ENCODE measurements around the gene ZNF141.
A peak's percentile ranks its signal among the peaks of the same experiment; 100 is the strongest.
"Not testable (repeated sequence)": the region's sequence is repeated elsewhere in the genome, so short reads cannot be mapped to it uniquely, and the experiment has no call there.

Gene ZNF141

DNA sequence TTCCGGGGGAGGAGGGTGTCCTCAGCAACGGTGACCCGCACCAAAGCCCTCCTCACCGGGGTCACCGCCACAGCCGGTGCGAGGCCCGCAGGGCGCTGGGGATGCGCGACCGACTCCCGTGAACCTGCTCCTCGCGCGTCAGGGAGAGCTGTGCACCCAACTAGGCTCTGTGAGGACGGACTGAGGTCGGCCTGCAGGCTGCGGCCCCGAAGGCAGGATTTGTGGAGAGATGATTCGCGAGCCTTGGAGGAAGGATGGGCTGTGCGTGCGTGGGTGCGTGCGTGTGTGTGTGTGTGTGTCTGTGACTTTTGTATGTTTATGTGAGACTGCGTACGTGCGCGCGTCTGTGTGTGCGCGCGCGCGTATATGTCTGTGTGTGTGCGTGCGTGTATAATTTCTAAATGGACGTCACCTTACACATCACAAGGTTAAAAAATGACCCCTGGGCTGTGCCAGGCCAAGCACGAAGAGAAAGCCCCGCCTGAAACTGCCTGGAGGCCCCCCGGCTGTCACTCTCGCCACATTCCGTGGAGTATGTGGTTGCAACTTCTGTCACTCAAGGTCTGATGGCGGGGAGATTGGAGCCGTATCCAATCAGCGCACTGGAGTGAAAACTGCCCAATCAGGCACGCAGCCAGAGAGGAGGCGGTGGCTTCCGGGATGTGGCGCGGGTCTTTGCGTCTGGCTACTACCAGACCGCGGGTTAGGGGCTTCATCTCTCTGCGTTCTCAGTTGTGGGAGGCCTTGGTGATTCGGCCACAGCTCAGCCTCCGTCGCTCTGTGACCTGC is at the start of gene ZNF141:
ZNF141 (plus strand) TSS at position 672 of the 789 bp plus-strand sequence. CDS start 170 bp downstream, outside the sequence.
- H3K4me1 ChIP-seq (ENCODE audit: control insufficient read depth, insufficient read depth, low read length): peaks cover 16% of the 10 kb centered on the region

DNA sequence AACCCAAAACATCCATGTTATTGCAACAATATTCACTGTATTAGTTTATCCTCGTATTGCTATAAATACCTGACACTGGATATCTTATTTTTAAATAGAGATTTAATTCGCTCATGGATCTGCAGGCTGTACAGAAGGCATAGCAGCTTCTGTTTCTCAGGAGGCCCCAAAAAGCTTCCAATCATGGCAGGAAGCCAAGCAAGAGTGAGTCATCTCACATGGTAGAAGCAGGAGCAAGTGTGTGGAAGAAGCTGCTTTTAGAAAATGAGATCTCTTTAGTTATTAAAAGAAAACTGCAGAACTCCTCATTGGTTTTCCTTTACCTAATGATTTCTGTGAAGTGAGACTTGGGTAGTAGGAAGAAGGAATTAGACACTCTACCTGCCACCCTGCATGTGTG is 48.7 kb upstream of the ZNF141 start:
- H3K4me1 ChIP-seq (ENCODE audit: control insufficient read depth, insufficient read depth, low read length): no peaks in the 10 kb centered on the region
- H3K9ac ChIP-seq (ENCODE audit: low read length): no peak overlapping the region
- no peak for DNase-seq (ENCODE audit: low read depth)
- H3K9me3 ChIP-seq (ENCODE audit: control insufficient read depth, low read length): peaks cover 57% of the 10 kb centered on the region
- H3K27me3 ChIP-seq (replicated peaks; ENCODE audit: control insufficient read depth, insufficient read depth, low read length): no peaks in the 10 kb centered on the region
- H3K36me3 ChIP-seq (ENCODE audit: control insufficient read depth, insufficient read depth, low read length, severe bottlenecking): no peaks in the 10 kb centered on the region
- no peak overlapping the region for H3K4me3 ChIP-seq (ENCODE audit: low read length)

More for the DNA sequence above, at the start of gene ZNF141:
- Histone ChIP-seq H3K36me3 (ENCODE audit: control insufficient read depth, insufficient read depth, low read length, severe bottlenecking) (peaks cover 5% of the 10 kb centered on the region), H3K4me3 (ENCODE audit: low read length) (peak within 1 kb of the TSS; percentile 98), H3K27me3 (replicated peaks; ENCODE audit: control insufficient read depth, insufficient read depth, low read length) (no peaks in the 10 kb centered on the region), H3K9me3 (ENCODE audit: control insufficient read depth, low read length) (peaks cover 13% of the 10 kb centered on the region), H3K9ac (ENCODE audit: low read length) (peak within 1 kb of the TSS; percentile 94)
- DNase-seq (ENCODE audit: low read depth): peak; percentile 94

DNA sequence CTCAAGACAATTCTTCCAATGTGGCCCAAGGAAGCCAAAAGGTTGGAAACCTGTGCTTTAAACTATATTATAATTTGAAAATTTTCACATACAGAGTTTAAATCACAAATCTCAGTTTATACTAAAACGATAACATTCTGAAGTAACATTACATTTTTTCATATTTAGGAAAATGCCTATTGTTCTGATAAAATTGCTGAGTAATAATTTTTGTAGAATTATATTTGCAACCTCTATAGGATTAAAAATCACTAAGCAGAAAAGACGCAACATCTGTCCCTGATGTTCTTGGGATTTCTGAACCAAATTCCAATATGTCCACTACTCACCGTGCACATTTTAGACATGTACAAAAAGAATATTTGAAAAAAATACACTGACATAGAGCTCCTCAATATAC is 42.9 kb upstream of the ZNF141 start:
- peaks cover 39% of the 10 kb centered on the region for H3K9me3 ChIP-seq (ENCODE audit: control insufficient read depth, low read length)
- H3K27me3 ChIP-seq (replicated peaks; ENCODE audit: control insufficient read depth, insufficient read depth, low read length): no peaks in the 10 kb centered on the region
- no peak overlapping the region for H3K9ac ChIP-seq (ENCODE audit: low read length)
- H3K4me1 ChIP-seq (ENCODE audit: control insufficient read depth, insufficient read depth, low read length): no peaks in the 10 kb centered on the region
- DNase-seq (ENCODE audit: low read depth): no peak
- H3K36me3 ChIP-seq (ENCODE audit: control insufficient read depth, insufficient read depth, low read length, severe bottlenecking): no peaks in the 10 kb centered on the region
- H3K4me3 ChIP-seq (ENCODE audit: low read length): no peak overlapping the region

DNA sequence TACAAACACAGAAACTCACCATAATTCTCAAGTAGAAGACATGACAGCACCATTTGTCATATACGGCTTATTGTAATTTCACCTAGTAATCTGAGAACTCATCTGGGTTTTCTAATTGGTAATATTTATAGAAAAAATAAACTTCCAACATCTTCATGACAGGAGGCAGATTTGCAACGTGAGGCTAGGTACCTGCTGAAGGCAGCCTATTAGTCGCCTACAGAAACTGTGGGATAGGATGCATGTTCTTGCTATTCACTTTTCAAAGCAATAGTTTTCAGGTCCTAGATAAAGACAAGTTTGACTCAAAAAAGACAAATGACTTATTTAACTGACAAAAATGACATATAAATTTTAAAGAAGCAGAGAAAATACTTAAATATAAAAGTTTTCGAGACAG is 35.2 kb upstream of the ZNF141 start:
- H3K4me3 ChIP-seq (ENCODE audit: low read length): no peak overlapping the region
- no peaks in the 10 kb centered on the region for H3K36me3 ChIP-seq (ENCODE audit: control insufficient read depth, insufficient read depth, low read length, severe bottlenecking)
- H3K4me1 ChIP-seq (ENCODE audit: control insufficient read depth, insufficient read depth, low read length): no peaks in the 10 kb centered on the region
- peaks cover 37% of the 10 kb centered on the region for H3K9me3 ChIP-seq (ENCODE audit: control insufficient read depth, low read length)
- H3K9ac ChIP-seq (ENCODE audit: low read length): no peak overlapping the region
- no peak for DNase-seq (ENCODE audit: low read depth)
- peaks cover 4% of the 10 kb centered on the region for H3K27me3 ChIP-seq (replicated peaks; ENCODE audit: control insufficient read depth, insufficient read depth, low read length)

DNA sequence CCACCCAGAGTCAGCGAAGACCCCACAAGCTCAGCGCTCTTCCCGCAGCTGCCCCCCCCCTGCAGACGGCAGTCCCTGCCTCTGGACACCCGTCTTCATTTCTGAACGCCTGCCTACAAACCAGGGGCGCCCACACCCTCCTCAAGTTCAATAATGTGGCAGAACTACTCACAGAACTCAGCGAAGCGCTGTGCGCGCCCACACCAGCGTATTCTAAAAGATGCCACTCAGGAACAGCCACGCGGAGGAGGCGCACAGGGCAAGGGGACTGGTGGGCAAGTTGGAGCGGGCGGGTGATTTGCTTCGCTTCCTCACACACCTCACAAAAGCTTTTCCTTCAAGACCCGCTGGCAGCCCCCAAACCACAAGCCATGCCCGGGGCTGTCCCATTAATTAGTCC is 33.1 kb upstream of the ZNF141 start:
- DNase-seq (ENCODE audit: low read depth): not testable (repeated sequence)

DNA sequence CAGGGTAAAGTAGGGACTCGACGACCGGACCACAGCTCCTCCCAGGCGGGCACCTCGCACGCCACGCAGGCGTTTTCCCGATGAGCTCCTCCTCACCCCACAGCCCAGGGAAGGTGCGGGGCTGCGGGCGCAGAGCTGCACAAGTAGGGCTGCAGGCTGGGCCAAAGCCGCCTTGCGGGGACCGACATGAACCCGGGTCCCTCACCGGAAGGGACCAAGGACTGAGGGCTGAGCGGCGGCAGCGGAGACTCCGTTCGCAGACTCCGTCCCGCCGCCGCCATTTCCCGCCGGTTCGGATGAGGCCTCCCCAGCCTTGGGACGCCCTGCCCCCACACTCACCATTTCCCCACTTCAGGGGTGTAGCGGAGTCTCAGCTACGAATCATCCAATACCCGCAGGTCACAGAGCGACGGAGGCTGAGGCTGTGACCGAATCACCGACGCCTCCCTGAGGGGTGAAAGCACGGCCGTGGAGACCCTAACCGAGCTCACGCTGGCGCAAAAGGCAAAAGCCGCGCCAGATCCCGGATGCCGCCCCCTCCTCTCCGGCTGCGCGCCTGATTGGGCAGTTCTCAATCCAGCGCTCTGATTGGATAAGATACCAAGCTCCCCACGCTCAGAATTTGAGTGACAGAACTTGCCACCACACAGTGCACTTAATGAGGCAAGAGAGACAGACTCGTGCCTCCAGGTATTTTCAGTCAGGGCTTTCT is 32.5 kb upstream of the ZNF141 start, which contains the start of gene ZNF732:
ZNF732 (minus strand) TSS at position 506 of the 712 bp plus-strand sequence; CDS start at position 342, 164 bp downstream.
- Histone ChIP-seq H3K4me3 (ENCODE audit: low read length) (peak within 1 kb of the TSS; percentile 63), H3K36me3 (ENCODE audit: control insufficient read depth, insufficient read depth, low read length, severe bottlenecking) (no peaks in the 10 kb centered on the region), H3K4me1 (ENCODE audit: control insufficient read depth, insufficient read depth, low read length) (no peaks in the 10 kb centered on the region), H3K27me3 (replicated peaks; ENCODE audit: control insufficient read depth, insufficient read depth, low read length) (peaks cover 4% of the 10 kb centered on the region), H3K9ac (ENCODE audit: low read length) (no peak within 1 kb of the TSS), H3K9me3 (ENCODE audit: control insufficient read depth, low read length) (peaks cover 25% of the 10 kb centered on the region)
- DNase-seq (ENCODE audit: low read depth): peak; percentile 3

More for the DNA sequence above, 33.1 kb upstream of the ZNF141 start:
- not testable (repeated sequence) for H3K36me3 ChIP-seq (ENCODE audit: control insufficient read depth, insufficient read depth, low read length, severe bottlenecking); H3K9ac ChIP-seq (ENCODE audit: low read length); H3K27me3 ChIP-seq (replicated peaks; ENCODE audit: control insufficient read depth, insufficient read depth, low read length); H3K4me1 ChIP-seq (ENCODE audit: control insufficient read depth, insufficient read depth, low read length)
- peaks cover 25% of the 10 kb centered on the region for H3K9me3 ChIP-seq (ENCODE audit: control insufficient read depth, low read length)
- peak overlapping the region; percentile 63 for H3K4me3 ChIP-seq (ENCODE audit: low read length)

DNA sequence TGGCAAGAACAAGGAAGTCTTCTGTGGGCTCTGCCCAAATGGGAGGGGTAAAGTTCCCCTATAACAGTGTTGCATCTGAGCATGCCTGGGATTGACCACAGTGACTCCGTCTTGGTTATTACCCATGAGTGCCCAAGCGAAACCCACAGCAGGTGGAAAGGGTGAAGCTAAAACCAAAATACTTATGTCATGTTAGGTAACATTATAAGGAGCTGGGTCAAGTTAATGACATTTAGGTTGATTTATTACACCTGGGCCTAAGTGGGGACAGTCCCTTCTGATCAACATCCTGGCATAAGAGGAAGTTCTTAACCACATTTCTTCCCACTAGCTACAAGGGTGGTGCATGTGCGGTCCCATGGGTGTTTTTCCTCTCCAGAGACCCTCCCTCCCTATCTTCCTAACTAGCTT is 31.1 kb upstream of the ZNF141 start:
- Histone ChIP-seq H3K9ac (ENCODE audit: low read length) (no peak overlapping the region), H3K27me3 (replicated peaks; ENCODE audit: control insufficient read depth, insufficient read depth, low read length) (peaks cover 4% of the 10 kb centered on the region), H3K9me3 (ENCODE audit: control insufficient read depth, low read length) (peaks cover 30% of the 10 kb centered on the region), H3K36me3 (ENCODE audit: control insufficient read depth, insufficient read depth, low read length, severe bottlenecking) (no peaks in the 10 kb centered on the region), H3K4me3 (ENCODE audit: low read length) (no peak overlapping the region), H3K4me1 (ENCODE audit: control insufficient read depth, insufficient read depth, low read length) (no peaks in the 10 kb centered on the region)
- no peak for DNase-seq (ENCODE audit: low read depth)

DNA sequence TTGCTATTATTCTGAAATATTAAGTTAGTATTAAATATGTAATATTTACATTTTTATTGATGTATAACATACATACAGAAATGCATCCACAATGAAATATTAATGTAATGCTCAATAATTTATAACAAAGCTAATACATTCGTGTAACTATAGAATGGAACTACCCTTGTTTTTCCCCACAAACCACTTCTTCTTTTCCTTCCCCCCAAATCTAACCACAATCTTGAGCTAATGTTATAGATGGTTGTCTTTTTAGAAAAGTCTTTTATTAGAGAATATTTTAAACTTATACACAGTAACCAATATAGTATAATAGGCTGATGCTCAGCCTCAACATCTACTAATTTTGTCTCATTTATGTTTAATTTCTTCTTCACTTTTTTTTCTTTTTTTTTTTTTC is 27.8 kb upstream of the ZNF141 start:
- no peak for DNase-seq (ENCODE audit: low read depth)
- no peaks in the 10 kb centered on the region for H3K27me3 ChIP-seq (replicated peaks; ENCODE audit: control insufficient read depth, insufficient read depth, low read length)
- no peaks in the 10 kb centered on the region for H3K36me3 ChIP-seq (ENCODE audit: control insufficient read depth, insufficient read depth, low read length, severe bottlenecking)
- peaks cover 16% of the 10 kb centered on the region for H3K9me3 ChIP-seq (ENCODE audit: control insufficient read depth, low read length)
- no peaks in the 10 kb centered on the region for H3K4me1 ChIP-seq (ENCODE audit: control insufficient read depth, insufficient read depth, low read length)
- H3K9ac ChIP-seq (ENCODE audit: low read length): no peak overlapping the region
- no peak overlapping the region for H3K4me3 ChIP-seq (ENCODE audit: low read length)

DNA sequence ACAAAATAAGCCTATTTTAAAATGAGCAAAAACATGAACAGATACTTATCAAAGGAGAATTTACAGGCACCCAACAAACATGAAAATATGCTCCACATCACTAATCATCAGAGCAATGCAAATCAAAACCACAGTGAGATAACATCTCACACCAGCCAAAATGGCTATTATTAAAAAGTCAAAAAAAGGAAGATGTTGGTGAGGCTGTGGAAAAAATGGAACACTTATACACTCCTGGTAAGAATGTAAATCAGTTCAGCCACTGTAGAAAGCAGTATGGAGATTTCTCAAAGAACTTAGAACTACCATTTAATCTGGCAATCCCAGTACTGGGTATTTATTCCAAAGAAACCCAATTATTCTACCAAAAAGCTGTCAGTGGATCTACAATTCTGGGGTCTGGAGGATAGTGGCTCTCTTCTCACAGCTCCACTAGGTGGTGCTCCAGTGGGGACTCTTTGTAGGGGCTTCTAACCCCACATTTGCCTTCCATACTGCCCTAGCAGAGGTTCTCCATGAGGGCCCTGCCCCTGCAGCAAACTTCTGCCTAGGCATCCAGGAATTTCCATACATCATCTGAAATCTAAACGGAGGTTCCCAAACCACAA is 23.2 kb upstream of the ZNF141 start:
- H3K4me3 ChIP-seq (ENCODE audit: low read length): no peak overlapping the region
- no peak for DNase-seq (ENCODE audit: low read depth)
- H3K36me3 ChIP-seq (ENCODE audit: control insufficient read depth, insufficient read depth, low read length, severe bottlenecking): no peaks in the 10 kb centered on the region
- no peak overlapping the region for H3K9ac ChIP-seq (ENCODE audit: low read length)
- no peaks in the 10 kb centered on the region for H3K27me3 ChIP-seq (replicated peaks; ENCODE audit: control insufficient read depth, insufficient read depth, low read length)
- H3K9me3 ChIP-seq (ENCODE audit: control insufficient read depth, low read length): peaks cover 16% of the 10 kb centered on the region
- no peaks in the 10 kb centered on the region for H3K4me1 ChIP-seq (ENCODE audit: control insufficient read depth, insufficient read depth, low read length)

DNA sequence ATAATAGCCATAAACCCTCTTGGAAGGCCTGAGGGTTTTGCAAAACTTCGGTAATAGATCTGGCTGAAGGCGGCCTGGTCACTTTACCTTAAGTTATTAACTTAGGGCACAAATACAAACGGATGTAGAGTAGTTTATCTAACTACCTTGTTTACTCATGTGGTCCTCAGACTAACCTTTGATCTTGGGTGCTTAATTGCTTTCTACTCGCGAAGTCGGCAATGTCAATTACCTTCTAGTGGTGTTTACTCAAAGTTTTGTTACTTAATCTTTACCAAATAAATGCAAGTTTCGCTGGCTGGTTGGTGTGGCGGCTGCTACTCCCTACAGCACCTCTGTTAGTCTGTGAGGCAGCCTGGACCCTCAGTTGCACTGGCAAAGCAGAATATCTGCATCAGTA is 8.9 kb upstream of the ZNF141 start:
- H3K36me3 ChIP-seq (ENCODE audit: control insufficient read depth, insufficient read depth, low read length, severe bottlenecking): no peaks in the 10 kb centered on the region
- peaks cover 16% of the 10 kb centered on the region for H3K9me3 ChIP-seq (ENCODE audit: control insufficient read depth, low read length)
- no peak overlapping the region for H3K4me3 ChIP-seq (ENCODE audit: low read length)
- H3K4me1 ChIP-seq (ENCODE audit: control insufficient read depth, insufficient read depth, low read length): no peaks in the 10 kb centered on the region
- DNase-seq (ENCODE audit: low read depth): no peak
- no peaks in the 10 kb centered on the region for H3K27me3 ChIP-seq (replicated peaks; ENCODE audit: control insufficient read depth, insufficient read depth, low read length)
- H3K9ac ChIP-seq (ENCODE audit: low read length): no peak overlapping the region

DNA sequence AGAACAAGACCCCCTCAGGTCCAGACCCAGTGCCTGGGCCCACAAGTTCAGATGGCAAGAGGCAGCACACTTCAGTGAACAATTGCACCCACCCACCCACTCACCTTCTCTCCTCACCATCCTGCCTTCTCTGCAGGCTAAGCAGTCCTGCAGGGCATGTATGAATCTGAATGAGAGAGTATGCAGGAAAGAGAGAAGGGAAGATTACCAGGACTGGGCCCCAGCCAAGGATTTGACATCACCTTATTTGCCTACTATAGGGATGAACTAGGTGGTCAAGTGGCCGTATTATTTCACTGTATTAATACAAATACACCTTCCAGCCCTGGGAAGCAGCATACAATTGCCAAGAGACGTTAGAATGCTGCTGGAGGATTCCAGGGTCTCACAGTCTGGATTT is 2.1 kb upstream of the ZNF141 start:
- H3K4me1 ChIP-seq (ENCODE audit: control insufficient read depth, insufficient read depth, low read length): peaks cover 16% of the 10 kb centered on the region
- no peaks in the 10 kb centered on the region for H3K27me3 ChIP-seq (replicated peaks; ENCODE audit: control insufficient read depth, insufficient read depth, low read length)
- peaks cover 1% of the 10 kb centered on the region for H3K9me3 ChIP-seq (ENCODE audit: control insufficient read depth, low read length)
- no peak overlapping the region for H3K9ac ChIP-seq (ENCODE audit: low read length)
- no peak for DNase-seq (ENCODE audit: low read depth)
- H3K4me3 ChIP-seq (ENCODE audit: low read length): peak overlapping the region; percentile 98
- H3K36me3 ChIP-seq (ENCODE audit: control insufficient read depth, insufficient read depth, low read length, severe bottlenecking): no peaks in the 10 kb centered on the region
